Natural killer cell (primary cell): Measurements from ENCODE around the gene KIF19. TPM values are rescaled to one million over a fixed set of nuclear protein-coding genes. Genes with fewer than 3 reads are reported as not detected.

Experiments used
- ATAC-seq, 3 donors: fragments of 150-1000 bp in 2 of 3; fragments of 200-7000 bp in 1 of 3; cut with Tn5 transposase; 1 replicate in 1 of 3; 2 replicates in 2 of 3; pipeline ENCODE4 v1.10.0; 2021; ENCODE audit warnings: mild to moderate bottlenecking in 2 of 3, moderate library complexity in 2 of 3
- DNase-seq, 2 donors: peaks; one replicate each; pipeline versions ENCODE4 v3.0.0 to v3.0.0-alpha.2; 2013 to 2021; ENCODE audit warnings: mixed read lengths in 1 of 2
- H3K27ac ChIP-seq: one replicate; pipeline ENCODE4 v1.5.1; 2013; ENCODE audit warnings: mild to moderate bottlenecking, low read length
- H3K27me3 ChIP-seq: one replicate; pipeline ENCODE4 v1.6.1; 2013; ENCODE audit warnings: low read length; ENCODE audit not compliant: control insufficient read depth, insufficient read depth
- H3K36me3 ChIP-seq: one replicate; pipeline ENCODE4 v1.6.1; 2013; ENCODE audit warnings: low read length; ENCODE audit not compliant: control insufficient read depth, insufficient read depth
- H3K4me1 ChIP-seq: one replicate; pipeline ENCODE4 v1.6.1; 2013; ENCODE audit warnings: low read length; ENCODE audit not compliant: control insufficient read depth, insufficient read depth
- H3K4me3 ChIP-seq: one replicate; pipeline ENCODE4 v1.5.1; 2013; ENCODE audit warnings: low read length
- H3K9me3 ChIP-seq: one replicate; pipeline ENCODE4 v1.6.1; 2013; ENCODE audit warnings: low read length; ENCODE audit not compliant: control insufficient read depth, insufficient read depth
- H3K27ac Mint-ChIP-seq, 2 donors: one replicate each; pipeline ENCODE4 v1.8.0; 2022; ENCODE audit warnings: mild to moderate bottlenecking in 2 of 2, mixed read lengths in 2 of 2, moderate library complexity in 1 of 2
- H3K27me3 Mint-ChIP-seq, 2 donors: one replicate each; pipeline ENCODE4 v1.8.0; 2022; ENCODE audit warnings: low read depth in 2 of 2, mixed read lengths in 2 of 2
- H3K36me3 Mint-ChIP-seq: one replicate; pipeline ENCODE4 v1.8.0; 2022; ENCODE audit warnings: mixed read lengths
- H3K4me1 Mint-ChIP-seq, 2 donors: one replicate each; pipeline ENCODE4 v1.8.0; 2022; ENCODE audit warnings: mixed read lengths in 2 of 2
- H3K4me3 Mint-ChIP-seq: one replicate; pipeline ENCODE4 v1.8.0; 2022; ENCODE audit warnings: mild to moderate bottlenecking, moderate library complexity, mixed read lengths
- H3K9me3 Mint-ChIP-seq, 2 donors: one replicate each; pipeline ENCODE4 v1.8.0; 2022; ENCODE audit warnings: mixed read lengths in 2 of 2
- WGBS: methylation state at CpG from one replicate; pipeline ENCODE4 v1.1.7; 2013; ENCODE audit warnings: missing lambda C conversion rate; ENCODE audit not compliant: insufficient coverage; 5-methylcytosine and 5-hydroxymethylcytosine counted together
- intact Hi-C: fragments of 100-400 bp; cut with micrococcal nuclease; formaldehyde crosslinking; loops from one replicate; pipeline ENCODE4 v1.14.2; 2022
- total RNA-seq, 4 donors: library from RNA; stranded (reverse); fragments of 120-200 nt in 1 of 4; gene quantifications; one replicate each; pipeline versions ENCODE4 v1.2.3 to v1.2.4, GENCODE V29; 2013 to 2022
- TF ChIP-seq, protein P1 (sequence below): fragments of 200-600 bp; IDR thresholded peaks from one replicate; pipeline ENCODE4 v1.8.0; 2022; ENCODE audit warnings: antibody characterized with exemption

The KIF19 gene
- total RNA-seq, 3 donors from 2014 or later (not counting 1 experiment from before 2014, with no cell fraction given), result 1.7 to 7.1 (median 6.1) TPM

GRCh38 chr17:74369665-74370490 is 43.9 kb downstream of the KIF19 start:
- Histone ChIP-seq H3K27ac (no peak overlapping the region), H3K9me3 (no peaks in the 10 kb centered on the region), H3K4me3 (no peak overlapping the region), H3K4me1 (peaks cover 20% of the 10 kb centered on the region), H3K27me3 (peaks cover 2% of the 10 kb centered on the region), H3K36me3 (no peaks in the 10 kb centered on the region)
- TF ChIP-seq, protein P1, sequence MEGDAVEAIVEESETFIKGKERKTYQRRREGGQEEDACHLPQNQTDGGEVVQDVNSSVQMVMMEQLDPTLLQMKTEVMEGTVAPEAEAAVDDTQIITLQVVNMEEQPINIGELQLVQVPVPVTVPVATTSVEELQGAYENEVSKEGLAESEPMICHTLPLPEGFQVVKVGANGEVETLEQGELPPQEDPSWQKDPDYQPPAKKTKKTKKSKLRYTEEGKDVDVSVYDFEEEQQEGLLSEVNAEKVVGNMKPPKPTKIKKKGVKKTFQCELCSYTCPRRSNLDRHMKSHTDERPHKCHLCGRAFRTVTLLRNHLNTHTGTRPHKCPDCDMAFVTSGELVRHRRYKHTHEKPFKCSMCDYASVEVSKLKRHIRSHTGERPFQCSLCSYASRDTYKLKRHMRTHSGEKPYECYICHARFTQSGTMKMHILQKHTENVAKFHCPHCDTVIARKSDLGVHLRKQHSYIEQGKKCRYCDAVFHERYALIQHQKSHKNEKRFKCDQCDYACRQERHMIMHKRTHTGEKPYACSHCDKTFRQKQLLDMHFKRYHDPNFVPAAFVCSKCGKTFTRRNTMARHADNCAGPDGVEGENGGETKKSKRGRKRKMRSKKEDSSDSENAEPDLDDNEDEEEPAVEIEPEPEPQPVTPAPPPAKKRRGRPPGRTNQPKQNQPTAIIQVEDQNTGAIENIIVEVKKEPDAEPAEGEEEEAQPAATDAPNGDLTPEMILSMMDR, result no peak
- H3K4me1 Mint-ChIP-seq, result peaks cover 17 to 18% of the 10 kb centered on the region in 2 donors
- ATAC-seq (no peak), DNase-seq (no peak)
- intact Hi-C loops, result loop anchor here (5.0 kb wide), 1 partner anchor 232 kb away; no protein-coding TSS in a partner anchor
- no peaks in the 10 kb centered on the region for H3K9me3 Mint-ChIP-seq
- 92% methylated on average over 17 of the region's 17 CpGs for WGBS
- peaks cover 0 to 6% of the 10 kb centered on the region in 2 donors for H3K27me3 Mint-ChIP-seq
- no peak overlapping the region for H3K4me3 Mint-ChIP-seq
- no peak overlapping the region for H3K27ac Mint-ChIP-seq
- H3K36me3 Mint-ChIP-seq, result no peaks in the 10 kb centered on the region

- Mint-ChIP-seq H3K36me3 (no peaks in the 10 kb centered on the region), H3K4me1 (peaks cover 17 to 18% of the 10 kb centered on the region in 2 donors), H3K9me3 (no peaks in the 10 kb centered on the region), H3K27ac (no peak overlapping the region), H3K4me3 (no peak overlapping the region), H3K27me3 (peaks cover 0 to 6% of the 10 kb centered on the region in 2 donors)
- Histone ChIP-seq H3K4me3 (no peak overlapping the region), H3K4me1 (peaks cover 20% of the 10 kb centered on the region), H3K27me3 (peaks cover 2% of the 10 kb centered on the region), H3K27ac (no peak overlapping the region), H3K9me3 (no peaks in the 10 kb centered on the region), H3K36me3 (no peaks in the 10 kb centered on the region)
- DNase-seq, result no peak
- ATAC-seq, result no peak
- 93% methylated on average over 26 of the region's 26 CpGs for WGBS
- TF ChIP-seq, protein P1, result no peak
- intact Hi-C loops, result no loop called here
Measured at GRCh38 chr17:74371653-74372147, 45.7 kb downstream of the KIF19 start.

DNA sequence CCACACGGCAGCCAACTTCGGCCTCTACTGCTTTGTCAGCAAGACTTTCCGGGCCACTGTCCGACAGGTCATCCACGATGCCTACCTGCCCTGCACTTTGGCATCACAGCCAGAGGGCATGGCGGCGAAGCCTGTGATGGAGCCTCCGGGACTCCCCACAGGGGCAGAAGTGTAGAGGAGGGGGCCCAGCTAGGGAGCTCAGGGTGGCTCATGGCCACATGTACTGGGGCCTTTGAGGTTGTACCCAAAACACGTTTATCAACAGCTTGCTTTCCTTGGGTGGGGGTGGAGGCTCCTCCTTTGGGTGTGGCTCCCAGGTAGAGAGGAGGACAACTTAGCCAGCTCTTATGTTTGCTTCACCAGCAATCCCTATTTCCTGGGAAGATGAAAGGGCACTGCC is 46.4 kb downstream of the KIF19 start:
- WGBS, result 94% methylated on average over 9 of the region's 9 CpGs
- peaks cover 20% of the 10 kb centered on the region for H3K4me1 ChIP-seq
- DNase-seq, result no peak
- H3K27ac Mint-ChIP-seq, result no peak overlapping the region
- H3K27ac ChIP-seq, result no peak overlapping the region
- ATAC-seq, result no peak
- H3K4me1 Mint-ChIP-seq, result peaks cover 17 to 18% of the 10 kb centered on the region in 2 donors
- TF ChIP-seq, protein P1, result no peak
- no peaks in the 10 kb centered on the region for H3K9me3 ChIP-seq
- H3K27me3 ChIP-seq, result peaks cover 2% of the 10 kb centered on the region
- H3K27me3 Mint-ChIP-seq, result peaks cover 0 to 6% of the 10 kb centered on the region in 2 donors
- no peak overlapping the region for H3K4me3 Mint-ChIP-seq
- no peaks in the 10 kb centered on the region for H3K9me3 Mint-ChIP-seq
- H3K4me3 ChIP-seq, result no peak overlapping the region
- no peaks in the 10 kb centered on the region for H3K36me3 Mint-ChIP-seq
- intact Hi-C loops, result no loop called here
- no peaks in the 10 kb centered on the region for H3K36me3 ChIP-seq
